K562 (cell line): Measurements from ENCODE around the gene ERBB4. TPM values are rescaled to one million over a fixed set of nuclear protein-coding genes. Genes with fewer than 3 reads are reported as not detected.

Experiments
- ATAC-seq: fragments of 200-7000 bp; cut with Tn5 transposase; 3 replicates; pipeline ENCODE4 v1.9.1; 2020; ENCODE audit warnings: moderate library complexity
- BruUV-seq: library from RNA; stranded (reverse); fragments of 400-500 nt; replicated peaks from 2 replicates; lab custom pipeline; 2021; lab: Mats Ljungman, UMichigan
- CTCF ChIA-PET: fragments of 300-600 bp; formaldehyde crosslinking; extraction: SDS; loops from one replicate; lab custom pipeline; 2021; ENCODE audit warnings: low intra/inter-chr PET ratio; lab: Yijun Ruan, JAX
- POLR2A ChIA-PET: fragments of 300-600, 350-650 bp; sonication (Branson Sonifier 250); formaldehyde crosslinking; extraction: SDS; loops from one replicate; lab custom pipeline; 2021; ENCODE audit warnings: antibody characterized with exemption, inconsistent platforms; lab: Yijun Ruan, JAX
- DNase-seq, 4 experiments: peaks; one replicate each; pipeline versions ENCODE4 v3.0.0 to v3.0.0-alpha.2; 2011 to 2018; ENCODE audit warnings: low spot score in 3 of 4, mixed read lengths in 3 of 4; ENCODE audit errors: extremely low read depth in 1 of 4
- FAIRE-seq: peaks from 2 replicates; lab custom pipeline; 2011; peaks lifted over from hg19 to GRCh38; lab: Jason Lieb, UNC
- H2AFZ ChIP-seq: 2 replicates; pipeline ENCODE4 v1.6.0; 2011; ENCODE audit warnings: low read depth, low read length, control low read depth, inconsistent platforms
- H3K27ac ChIP-seq: fragments of 200-600 bp; 3 replicates; pipeline ENCODE4 v1.8.0; 2011; ENCODE audit warnings: low read depth, mild to moderate bottlenecking, control low read depth, inconsistent platforms, low read length, moderate library complexity, mixed read lengths; ENCODE audit errors: extremely low read depth
- H3K27me3 ChIP-seq, 2 experiments: fragments of 300-600 bp in 1 of 2; 2 replicates in 1 of 2; 3 replicates in 1 of 2; pipeline versions ENCODE4 v1.6.0 to v1.8.0; 2011; ENCODE audit warnings: inconsistent platforms in 2 of 2, low read length in 2 of 2, mild to moderate bottlenecking in 1 of 2, mixed read lengths in 1 of 2, moderate library complexity in 1 of 2; ENCODE audit not compliant: control insufficient read depth in 2 of 2, insufficient read depth in 2 of 2
- H3K36me3 ChIP-seq: fragments of 300-600 bp; 3 replicates; pipeline ENCODE4 v1.8.0; 2011; ENCODE audit warnings: mild to moderate bottlenecking, low read length, inconsistent platforms; ENCODE audit not compliant: control insufficient read depth, insufficient read depth
- H3K4me1 ChIP-seq, 2 experiments: fragments of 200-600 bp in 1 of 2; replicated peaks in 1 of 2; 2 replicates in 1 of 2; 3 replicates in 1 of 2; pipeline versions ENCODE4 v1.5.1 to v1.8.0; 2011; ENCODE audit warnings: inconsistent platforms in 2 of 2, low read length in 2 of 2, mild to moderate bottlenecking in 1 of 2, mixed read lengths in 1 of 2, moderate library complexity in 1 of 2; ENCODE audit not compliant: control insufficient read depth in 2 of 2, insufficient read depth in 2 of 2
- H3K4me2 ChIP-seq: 2 replicates; pipeline ENCODE4 v1.6.1; 2011; ENCODE audit warnings: low read length, control low read depth, inconsistent platforms, mixed read lengths; ENCODE audit not compliant: insufficient read depth
- H3K4me3 ChIP-seq: fragments of 200-600 bp; sonication (generic), shearing (Covaris generic); 2 replicates; pipeline ENCODE4 v1.5.1; 2016; ENCODE audit warnings: control low read depth, inconsistent platforms
- H3K79me2 ChIP-seq: fragments of 200-600 bp; 3 replicates; pipeline ENCODE4 v1.8.0; 2011; ENCODE audit warnings: low read length, inconsistent platforms; ENCODE audit not compliant: control insufficient read depth, insufficient read depth
- H3K9ac ChIP-seq, 2 experiments: 2 replicates each; pipeline versions ENCODE4 v1.6.0 to v1.6.1; 2011; ENCODE audit warnings: low read depth in 2 of 2, low read length in 2 of 2, control low read depth in 1 of 2, inconsistent platforms in 1 of 2, mild to moderate bottlenecking in 1 of 2, mixed read lengths in 1 of 2; ENCODE audit not compliant: insufficient read depth in 1 of 2
- H3K9me1 ChIP-seq: one replicate; pipeline ENCODE4 v1.6.0; 2011; ENCODE audit warnings: inconsistent platforms, mild to moderate bottlenecking, low read length, moderate library complexity; ENCODE audit not compliant: control insufficient read depth, insufficient read depth
- H3K9me3 ChIP-seq: replicated peaks from 2 replicates; pipeline ENCODE4 v1.5.1; 2011; ENCODE audit warnings: low read depth, low read length, inconsistent platforms; ENCODE audit not compliant: control insufficient read depth, insufficient read depth
- H4K20me1 ChIP-seq: replicated peaks from 2 replicates; pipeline ENCODE4 v1.6.1; 2011; ENCODE audit warnings: low read length, inconsistent platforms, mixed read lengths; ENCODE audit not compliant: control insufficient read depth, insufficient read depth
- ESRRB ChIP-seq: fragments of 250-450 bp; sonication (Bioruptor Pico); IDR thresholded peaks from 2 replicates; pipeline ENCODE4 v1.5.0; 2020; ENCODE audit warnings: mild to moderate bottlenecking, moderate library complexity, borderline replicate concordance
- HINFP ChIP-seq: fragments of 450-650 bp; conservative IDR thresholded peaks from 2 replicates; pipeline ENCODE4 v1.6.1; 2016; ENCODE audit warnings: missing genetic modification characterization, low read depth, mild to moderate bottlenecking, control low read depth, missing compliant biosample characterization
- NCOA4 ChIP-seq: fragments of 450-650 bp; IDR thresholded peaks from 2 replicates; pipeline ENCODE4 v1.6.1; 2018; ENCODE audit warnings: mild to moderate bottlenecking; ENCODE audit not compliant: partially characterized antibody
- NR0B1 ChIP-seq: fragments of 450-650 bp; IDR thresholded peaks from one replicate; pipeline ENCODE4 v1.6.1; 2018; ENCODE audit warnings: mild to moderate bottlenecking, moderate library complexity; ENCODE audit not compliant: partially characterized antibody
- SMAD3 ChIP-seq: fragments of 450-650 bp; formaldehyde crosslinking; conservative IDR thresholded peaks from 2 replicates; pipeline ENCODE4 v1.4.0; 2020; ENCODE audit warnings: mild to moderate bottlenecking
- WGBS: fragments of 100-300 bp; shearing (Covaris generic); methylation state at CpG from one replicate; pipeline ENCODE4 v1.1.6; 2016; ENCODE audit warnings: low coverage, mixed read lengths; ENCODE audit not compliant: insufficient coverage; ENCODE audit errors: missing lambda C conversion rate; 5-methylcytosine and 5-hydroxymethylcytosine counted together
- in situ Hi-C: fragments of 300-500 bp; cut with MboI; formaldehyde crosslinking; loops from 4 replicates; pipeline ENCODE4 v1.15.0; 2018; ENCODE audit warnings: inconsistent platforms, mixed read lengths
- intact Hi-C: fragments of 100-400 bp; cut with micrococcal nuclease; formaldehyde crosslinking; loops from 2 replicates; pipeline ENCODE4 v1.14.2; 2022
- polyA plus RNA-seq, 8 experiments: library from polyadenylated mRNA; depleted of rRNA in 4 of 8; stranded (reverse) in 5 of 8; unstranded in 3 of 8; fragments of >200 nt; fragmentation: Nextera tagmentation in 2 of 8; fragmentation: Illumina TruSeq in 1 of 8; extraction: Ambion mirVana in 2 of 8; extraction: Trizol in 1 of 8; gene quantifications; 2 replicates each; pipeline versions ENCODE4 v1.2.1 to v1.2.3, GENCODE V29; 2011 to 2014; ENCODE audit warnings: inconsistent platforms in 1 of 8, missing spikeins in 1 of 8
- total RNA-seq, 7 experiments: library from RNA; depleted of rRNA in 6 of 7; stranded (reverse); fragments of >200 nt in 6 of 7; fragmentation: Illumina TruSeq in 2 of 7; extraction: Trizol in 2 of 7; gene quantifications; 2 replicates each; pipeline versions ENCODE4 v1.2.1 to v1.2.3, GENCODE V29; 2011 to 2021; ENCODE audit warnings: low replicate concordance in 1 of 7
- TF ChIP-seq, protein P1 (sequence below), 2 experiments: fragments of 450-650 bp in 1 of 2; sonication (generic) in 1 of 2; formaldehyde crosslinking in 1 of 2; IDR thresholded peaks; 2 replicates each; pipeline versions ENCODE4 v1.7.1 to v1.9.0; 2016 to 2022; ENCODE audit warnings: inconsistent platforms in 1 of 2, mild to moderate bottlenecking in 1 of 2, missing genetic modification reagents in 1 of 2

ERBB4 gene
- total and polyA plus RNA-seq, 9 of the 15 experiments (the other 6 are each of a cell fraction or from before 2014, with no cell fraction given) = not detected

- Histone ChIP-seq H3K4me2 (no peak overlapping the region), H4K20me1 (no peaks in the 10 kb centered on the region), H3K4me3 (no peak overlapping the region), H3K79me2 (no peaks in the 10 kb centered on the region), H3K4me1 (no peaks in the 10 kb centered on the region), H3K9me3 (no peaks in the 10 kb centered on the region), H3K9ac (no peak overlapping the region), H3K27ac (no peak overlapping the region), H3K27me3 (no peaks in the 10 kb centered on the region), H2AFZ (no peak overlapping the region), H3K36me3 (no peaks in the 10 kb centered on the region), H3K9me1 (no peaks in the 10 kb centered on the region)
- in situ Hi-C loops (no loop called here), intact Hi-C loops (no loop called here)
- DNase-seq (no peak), ATAC-seq (no peak), FAIRE-seq (no peak)
- CTCF ChIA-PET = no interaction called here
- POLR2A ChIA-PET = no interaction called here
- WGBS = 0% methylated on average over 4 of the region's 4 CpGs
- BruUV-seq = no TSS peak
- TF ChIP-seq, protein P1, sequence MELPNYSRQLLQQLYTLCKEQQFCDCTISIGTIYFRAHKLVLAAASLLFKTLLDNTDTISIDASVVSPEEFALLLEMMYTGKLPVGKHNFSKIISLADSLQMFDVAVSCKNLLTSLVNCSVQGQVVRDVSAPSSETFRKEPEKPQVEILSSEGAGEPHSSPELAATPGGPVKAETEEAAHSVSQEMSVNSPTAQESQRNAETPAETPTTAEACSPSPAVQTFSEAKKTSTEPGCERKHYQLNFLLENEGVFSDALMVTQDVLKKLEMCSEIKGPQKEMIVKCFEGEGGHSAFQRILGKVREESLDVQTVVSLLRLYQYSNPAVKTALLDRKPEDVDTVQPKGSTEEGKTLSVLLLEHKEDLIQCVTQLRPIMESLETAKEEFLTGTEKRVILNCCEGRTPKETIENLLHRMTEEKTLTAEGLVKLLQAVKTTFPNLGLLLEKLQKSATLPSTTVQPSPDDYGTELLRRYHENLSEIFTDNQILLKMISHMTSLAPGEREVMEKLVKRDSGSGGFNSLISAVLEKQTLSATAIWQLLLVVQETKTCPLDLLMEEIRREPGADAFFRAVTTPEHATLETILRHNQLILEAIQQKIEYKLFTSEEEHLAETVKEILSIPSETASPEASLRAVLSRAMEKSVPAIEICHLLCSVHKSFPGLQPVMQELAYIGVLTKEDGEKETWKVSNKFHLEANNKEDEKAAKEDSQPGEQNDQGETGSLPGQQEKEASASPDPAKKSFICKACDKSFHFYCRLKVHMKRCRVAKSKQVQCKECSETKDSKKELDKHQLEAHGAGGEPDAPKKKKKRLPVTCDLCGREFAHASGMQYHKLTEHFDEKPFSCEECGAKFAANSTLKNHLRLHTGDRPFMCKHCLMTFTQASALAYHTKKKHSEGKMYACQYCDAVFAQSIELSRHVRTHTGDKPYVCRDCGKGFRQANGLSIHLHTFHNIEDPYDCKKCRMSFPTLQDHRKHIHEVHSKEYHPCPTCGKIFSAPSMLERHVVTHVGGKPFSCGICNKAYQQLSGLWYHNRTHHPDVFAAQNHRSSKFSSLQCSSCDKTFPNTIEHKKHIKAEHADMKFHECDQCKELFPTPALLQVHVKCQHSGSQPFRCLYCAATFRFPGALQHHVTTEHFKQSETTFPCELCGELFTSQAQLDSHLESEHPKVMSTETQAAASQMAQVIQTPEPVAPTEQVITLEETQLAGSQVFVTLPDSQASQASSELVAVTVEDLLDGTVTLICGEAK (IDR thresholded peaks at IDR 0.05) = no peak
- TF ChIP-seq, protein P1 (CRISPR knock-in tag; IDR thresholded peaks at IDR 0.05) = no peak
- TF ChIP-seq HINFP (tag) (no peak), NCOA4 (no peak), NR0B1 (no peak), ESRRB (no peak), SMAD3 (CRISPR knock-in tag) (no peak)
Measured at GRCh38 chr2:211408483-211408891, 1130.1 kb downstream of the ERBB4 start.
